HL-60/S4 treated with phorbol 12-myristate 13-acetate at 8.2 ng/mL for 4 days and 3 days (cell line): Measurements from ENCODE around the gene STPG1.

ENCODE experiments used
- in situ Hi-C: fragments of 300-500 bp; cut with MboI; formaldehyde crosslinking; loops from 2 replicates; pipeline ENCODE4 v1.15.0; 2022; ENCODE audit warnings: low sequenced_read_pairs

Gene STPG1

DNA sequence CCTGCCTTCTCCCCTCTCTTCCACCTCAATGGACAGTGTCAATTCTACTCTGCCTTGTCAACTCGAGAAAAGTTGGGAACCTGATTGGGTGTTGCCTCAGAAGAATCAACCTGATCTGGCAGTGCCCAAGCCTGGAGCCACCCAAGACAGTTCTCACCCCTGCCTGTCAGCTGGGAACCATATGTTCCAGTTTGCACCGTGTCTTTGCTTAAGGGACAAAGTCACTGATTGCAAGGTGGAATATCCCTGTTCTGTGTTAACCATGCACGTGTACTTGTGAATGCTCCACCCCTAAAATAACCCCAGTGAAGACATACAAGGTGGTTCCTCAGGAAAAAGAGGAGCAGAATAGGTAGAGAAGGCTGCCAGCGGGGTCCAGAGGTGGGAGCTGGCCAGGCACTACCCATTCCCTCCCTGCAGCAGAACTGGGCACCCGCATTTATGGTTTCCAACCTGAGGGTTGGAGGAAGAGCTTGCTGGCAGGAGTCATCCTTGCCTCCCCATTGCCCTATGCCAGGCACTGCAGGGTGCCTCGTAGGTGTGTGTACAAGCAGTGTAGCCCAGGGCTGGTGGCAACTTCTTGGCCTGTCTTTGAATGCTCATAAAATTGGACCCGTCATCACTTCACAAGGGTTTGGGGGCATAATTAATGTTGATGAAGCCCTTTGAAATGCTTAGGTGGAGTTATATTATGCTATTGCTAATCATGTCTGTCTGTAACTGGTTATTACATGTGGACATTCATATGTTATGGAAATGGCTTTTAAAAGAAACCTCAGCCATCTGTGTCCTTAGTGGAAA lies 13.4 kb upstream of the STPG1 start:
- in situ Hi-C loops: no loop called here

DNA sequence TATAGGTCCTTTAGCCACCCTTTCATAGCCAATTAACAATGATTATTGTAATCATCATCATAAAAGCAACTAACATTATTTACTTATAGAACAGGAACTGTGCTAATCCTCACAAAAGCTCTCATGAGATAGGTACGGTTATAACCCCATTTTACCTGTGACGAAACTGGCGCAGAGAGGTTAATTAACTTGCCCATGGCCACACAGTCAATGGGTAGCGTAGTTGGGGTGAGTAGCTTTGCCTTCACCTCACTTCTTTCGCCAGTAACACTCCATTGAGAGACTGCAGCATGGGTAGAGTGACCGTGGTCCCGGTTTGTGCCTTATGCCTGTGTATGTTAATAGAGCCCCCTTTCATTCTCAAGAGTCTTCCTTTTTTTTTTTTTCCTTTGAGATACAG lies 12.3 kb upstream of the STPG1 start:
- in situ Hi-C loops: no loop called here

GRCh38 chr1:24425441-24425840 lies 11.9 kb upstream of the STPG1 start:
- in situ Hi-C loops: no loop called here

DNA sequence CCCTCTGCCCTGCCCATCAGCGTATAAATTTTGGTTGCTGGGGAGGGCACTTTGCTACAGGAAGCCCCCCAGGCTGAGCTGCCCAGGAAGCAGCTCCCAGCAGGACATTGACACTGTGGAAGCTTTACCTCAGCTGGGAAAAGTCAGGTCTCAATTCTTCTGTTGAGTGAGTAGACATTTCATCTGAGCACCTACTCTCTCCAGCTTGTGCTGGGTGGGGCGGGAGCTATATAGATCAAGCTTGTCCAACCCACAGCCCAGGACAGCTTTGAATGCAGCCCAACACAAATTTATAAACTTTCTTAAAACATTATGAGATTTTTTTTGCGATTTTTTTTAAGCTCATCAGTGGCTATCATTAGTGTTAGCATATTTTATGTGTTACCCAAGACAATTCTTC lies 11.4 kb upstream of the STPG1 start:
- in situ Hi-C loops: no loop called here

GRCh38 chr1:24424207-24424606 lies 10.6 kb upstream of the STPG1 start:
- in situ Hi-C loops: no loop called here

DNA sequence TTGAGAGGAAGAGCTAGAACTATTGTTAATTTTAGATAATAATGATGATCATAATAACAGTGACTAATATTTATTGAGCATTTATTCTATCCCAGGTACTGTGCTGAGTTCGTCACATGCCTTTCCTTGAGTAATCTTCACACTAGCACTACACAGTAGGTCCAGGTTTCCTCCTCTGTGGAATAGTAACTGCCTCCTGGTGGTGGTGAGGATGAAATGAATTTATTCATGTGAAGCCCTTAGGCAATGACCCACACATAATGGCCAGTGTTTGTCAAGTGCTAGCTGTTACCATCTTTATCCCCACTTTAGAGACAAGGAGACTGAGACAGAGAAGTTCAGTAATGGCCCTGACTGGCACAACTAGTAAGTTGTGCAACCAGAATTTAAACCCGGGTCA lies 7.9 kb upstream of the STPG1 start:
- in situ Hi-C loops: no loop called here

DNA sequence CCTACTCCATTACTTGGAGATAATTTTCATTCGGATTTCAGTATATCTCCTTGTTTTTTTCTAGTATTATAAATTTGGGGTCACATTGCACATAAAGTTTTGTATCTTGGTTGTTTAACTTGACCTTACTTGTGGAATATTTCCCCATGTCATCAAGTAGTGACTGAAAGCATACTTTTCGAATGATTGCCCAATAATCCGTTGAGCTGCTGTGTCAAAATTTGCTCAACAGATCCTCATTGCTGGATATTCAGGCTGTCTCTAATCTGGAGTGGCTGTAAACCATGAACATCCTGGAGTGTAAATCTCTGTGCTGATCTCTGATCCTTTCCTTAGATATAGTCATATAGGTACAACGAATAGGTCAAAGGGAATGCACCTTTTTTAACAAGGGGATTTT lies 7.0 kb upstream of the STPG1 start:
- in situ Hi-C loops: no loop called here

DNA sequence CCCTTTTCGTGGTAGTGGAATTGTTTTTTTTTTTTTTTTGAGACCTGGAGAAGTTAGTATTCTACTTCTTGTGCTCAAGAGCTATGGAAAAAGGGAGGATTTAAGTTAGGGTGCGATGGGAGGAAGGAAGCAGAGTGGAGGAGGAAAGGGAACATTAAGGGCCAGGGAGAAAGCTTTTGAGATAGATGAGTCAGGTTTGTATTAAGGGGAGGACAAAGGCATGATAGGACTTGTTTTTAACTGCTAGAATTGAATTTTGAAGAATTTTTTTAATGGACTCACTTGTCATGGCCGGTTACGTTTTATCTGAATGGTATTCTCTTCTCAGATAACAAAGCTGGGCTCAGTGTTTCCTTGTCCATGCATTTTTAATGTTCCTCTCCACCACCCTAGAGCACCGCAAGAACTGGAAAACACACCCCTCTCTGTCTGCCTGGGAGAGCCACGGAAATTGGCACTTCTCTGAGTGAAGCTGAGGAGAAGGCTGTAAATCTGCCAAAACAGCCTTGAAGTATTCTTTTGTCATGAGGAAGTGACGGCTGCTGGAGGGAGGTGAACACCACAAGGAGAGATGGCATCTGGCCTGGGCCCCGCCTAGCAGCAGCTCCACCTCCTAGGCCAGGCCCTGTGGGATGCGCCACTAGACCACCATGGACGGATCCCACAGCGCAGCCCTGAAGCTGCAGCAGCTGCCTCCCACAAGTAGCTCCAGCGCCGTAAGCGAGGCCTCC lies 5.5 kb upstream of the STPG1 start:
- in situ Hi-C loops: no loop called here

DNA sequence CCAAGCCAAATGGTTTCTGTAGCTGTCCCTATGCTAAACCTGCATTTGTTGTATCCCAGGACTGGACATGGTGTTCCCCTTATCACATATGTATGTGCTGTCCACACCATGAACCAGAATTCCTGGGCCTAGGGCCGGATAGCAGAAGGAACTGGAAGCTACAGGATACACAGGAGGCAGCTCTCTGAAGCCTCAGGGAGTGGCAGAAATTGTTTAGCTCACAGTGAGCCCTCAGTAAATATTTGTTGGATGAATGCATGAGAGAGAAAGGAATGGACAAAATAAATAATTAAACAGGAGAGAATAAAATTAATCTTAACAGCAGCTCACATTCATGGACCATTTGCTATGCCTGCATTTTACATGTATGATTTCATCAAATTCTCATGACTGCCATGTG lies 4.1 kb upstream of the STPG1 start:
- in situ Hi-C loops: no loop called here

- in situ Hi-C loops: no loop called here
Measured at GRCh38 chr1:24416666-24417391, 3.2 kb upstream of the STPG1 start.

- in situ Hi-C loops: no loop called here
Measured at GRCh38 chr1:24415910-24416665, 2.5 kb upstream of the STPG1 start.

DNA sequence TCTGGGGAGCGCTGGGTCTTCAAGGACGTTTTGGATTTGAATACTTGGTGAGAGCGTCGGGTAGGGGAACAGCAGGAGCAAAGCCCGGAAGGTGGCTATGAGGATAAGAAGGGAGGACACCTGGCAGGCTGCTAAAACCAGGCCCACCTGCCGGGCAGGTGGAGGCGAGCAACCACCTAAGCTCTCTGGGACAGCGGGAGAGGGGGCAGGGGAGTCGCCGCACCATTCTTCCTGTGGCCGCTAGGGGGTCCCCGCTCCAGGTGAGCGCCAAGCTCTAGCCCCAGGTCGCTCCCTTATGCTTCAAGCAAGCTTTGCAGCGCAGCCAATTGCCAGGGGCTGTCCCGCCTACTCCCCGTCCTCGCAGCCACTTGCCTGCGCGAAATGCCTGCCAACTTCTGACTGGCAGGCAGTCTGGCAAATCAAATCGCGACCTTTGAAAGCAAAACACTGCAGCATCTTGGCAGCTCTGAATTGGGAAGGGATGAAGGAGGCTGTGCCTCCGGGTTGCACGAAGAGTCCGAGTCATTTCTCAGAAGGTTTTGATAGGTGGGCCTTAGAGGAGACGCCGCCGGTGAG lies 1.8 kb upstream of the STPG1 start, which contains the start of gene NIPAL3:
Gene NIPAL3 (plus strand): TSS at position 469 of the 576 bp plus-strand sequence. CDS start 3,746 bp downstream, outside the sequence.
- in situ Hi-C loops: no loop called here

- in situ Hi-C loops: no loop called here
Measured at GRCh38 chr1:24414775-24415333, 1.3 kb upstream of the STPG1 start.

DNA sequence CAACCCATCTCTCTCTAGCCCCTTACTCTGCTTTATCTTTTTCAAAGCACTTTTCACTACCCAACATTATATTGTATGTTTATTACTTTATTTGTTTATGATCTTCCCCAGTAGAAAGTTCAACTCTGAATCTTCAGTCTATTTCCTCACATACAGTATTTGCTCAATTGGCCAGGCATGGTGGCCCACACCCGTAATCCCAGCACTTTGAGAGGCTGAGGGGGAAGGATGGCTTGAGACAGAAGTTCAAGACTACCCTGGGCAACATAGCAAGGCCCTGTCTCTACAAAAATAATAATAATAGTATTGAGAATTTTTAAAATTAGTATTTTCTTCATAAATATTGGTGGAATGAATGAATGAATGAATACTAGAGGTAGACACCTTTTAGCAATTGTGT lies 1.2 kb downstream of the STPG1 start:
- in situ Hi-C loops: no loop called here

- in situ Hi-C loops: no loop called here
Measured at GRCh38 chr1:24411963-24412362, 1.6 kb downstream of the STPG1 start.

- in situ Hi-C loops: no loop called here
Measured at GRCh38 chr1:24410750-24411149, 2.8 kb downstream of the STPG1 start.

DNA sequence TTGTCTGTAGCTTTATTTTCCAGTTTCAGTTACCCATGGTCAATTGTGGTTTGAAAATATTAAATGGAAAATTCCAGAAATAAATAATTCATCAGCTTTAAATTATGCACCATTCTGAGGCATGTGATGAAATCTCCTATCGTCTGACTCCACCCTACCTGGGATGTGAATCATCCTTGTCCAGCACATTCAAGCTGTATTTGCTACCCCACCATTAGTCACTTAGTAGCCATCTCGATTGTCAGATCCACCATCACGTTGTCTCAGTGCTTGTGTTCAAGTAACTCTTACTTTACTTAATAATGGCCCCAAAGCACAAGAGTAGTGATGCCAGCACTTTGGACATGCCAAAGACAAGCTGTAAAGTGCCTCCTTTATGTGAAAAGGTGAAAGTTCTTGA lies 4.0 kb downstream of the STPG1 start:
- in situ Hi-C loops: no loop called here

GRCh38 chr1:24406788-24407187 lies 6.8 kb downstream of the STPG1 start:
- in situ Hi-C loops: no loop called here

DNA sequence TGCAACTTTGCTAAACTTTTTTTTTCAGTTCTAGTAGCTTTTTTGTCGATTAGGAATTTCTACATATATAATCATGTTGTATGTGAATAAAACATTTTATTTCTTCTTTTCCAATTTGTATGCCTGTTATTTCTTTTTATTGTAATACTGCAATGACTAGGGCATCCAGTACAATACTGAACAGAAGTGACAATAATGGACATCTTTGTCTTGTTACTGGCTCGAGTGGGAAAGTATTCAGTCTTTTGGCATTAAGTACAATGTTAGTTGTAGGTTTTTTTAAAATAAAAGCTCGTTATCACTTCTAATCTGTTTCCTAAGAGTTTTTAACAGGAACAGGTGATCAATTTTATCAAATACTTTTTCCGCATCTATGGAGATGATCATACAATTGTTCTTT lies 9.8 kb downstream of the STPG1 start:
- in situ Hi-C loops: no loop called here

DNA sequence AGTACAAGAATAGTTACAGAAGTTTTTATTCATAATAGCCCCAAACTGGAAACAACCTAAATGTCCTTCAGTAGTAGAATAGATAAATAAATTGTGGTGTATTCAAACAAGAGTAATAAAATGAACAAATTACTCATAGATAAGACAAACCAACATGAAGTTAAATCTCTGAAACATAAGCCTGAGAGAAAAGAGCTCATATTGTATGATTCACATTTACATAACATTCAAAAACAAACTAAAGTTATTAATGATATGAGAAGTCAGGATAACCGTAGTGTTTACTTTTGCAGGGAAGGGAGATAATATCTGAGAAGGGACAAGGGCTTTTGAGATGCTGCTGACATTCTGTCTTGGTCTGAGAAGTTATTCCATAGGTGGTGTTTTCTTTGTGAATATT lies 13.5 kb downstream of the STPG1 start:
- in situ Hi-C loops: no loop called here
